Vagina (tissue), 2 donors: ENCODE measurements around the gene SSTR1. TPM values are rescaled to one million over a fixed set of nuclear protein-coding genes. Genes with fewer than 3 reads are reported as not detected.

ENCODE experiments used
- DNase-seq, 2 donors: peaks; one replicate each; pipeline ENCODE4 v3.0.0-alpha.2; 2017; ENCODE audit errors: extremely low spot score in 2 of 2
- H3K27ac ChIP-seq: fragments of 200-600 bp; sonication (generic); one replicate; pipeline ENCODE4 v1.5.1; 2019
- H3K27me3 ChIP-seq: fragments of 200-600 bp; sonication (generic); one replicate; pipeline ENCODE4 v1.5.1; 2019
- H3K36me3 ChIP-seq, 2 donors: fragments of 200-600 bp; sonication (generic); one replicate each; pipeline ENCODE4 v1.5.1; 2017 to 2019
- H3K4me1 ChIP-seq: fragments of 200-600 bp; sonication (generic); one replicate; pipeline ENCODE4 v1.5.1; 2019
- H3K4me3 ChIP-seq, 2 donors: fragments of 200-600 bp; sonication (generic); 1 replicate in 1 of 2; 2 replicates in 1 of 2; pipeline ENCODE4 v1.5.1; 2016 to 2019
- H3K9me3 ChIP-seq: fragments of 200-600 bp; sonication (generic); one replicate; pipeline ENCODE4 v1.5.1; 2019
- CTCF ChIP-seq, 3 experiments: fragments of 450-650 bp in 2 of 3; fragments of 200-600 bp in 1 of 3; sonication (generic) in 1 of 3; IDR thresholded peaks; one replicate each; pipeline ENCODE4 v1.5.1; 2017 to 2019; ENCODE audit warnings: antibody characterized with exemption in 3 of 3, mild to moderate bottlenecking in 2 of 3, moderate library complexity in 2 of 3
- POLR2A ChIP-seq, 2 donors: fragments of 450-650 bp; IDR thresholded peaks; one replicate each; pipeline ENCODE4 v1.6.1; 2017; ENCODE audit warnings: antibody characterized with exemption in 2 of 2, mild to moderate bottlenecking in 2 of 2, moderate library complexity in 2 of 2
- POLR2AphosphoS5 ChIP-seq, 2 donors: sonication (generic); formaldehyde crosslinking; IDR thresholded peaks; one replicate each; pipeline ENCODE4 v1.9.0; 2017; ENCODE audit warnings: antibody characterized with exemption in 2 of 2, mild to moderate bottlenecking in 2 of 2, low read depth in 1 of 2; ENCODE audit not compliant: insufficient read depth in 1 of 2
- intact Hi-C: fragments of 100-400 bp; cut with DNase I; formaldehyde crosslinking; loops from one replicate; pipeline ENCODE4 v1.15.1; 2023
- total RNA-seq: library from RNA; depleted of rRNA; stranded (reverse); fragments of >200 nt; gene quantifications from one replicate; pipeline ENCODE4 v1.2.3, GENCODE V29; 2016

SSTR1 gene
- total RNA-seq, 1 donor from 2014 or later: 1.2 TPM

GRCh38 chr14:38197784-38198335 is 9.8 kb upstream of the SSTR1 start:
- no peaks in the 10 kb centered on the region for H3K36me3 ChIP-seq
- H3K27ac ChIP-seq: no peak overlapping the region
- intact Hi-C loops: no loop called here
- no peaks in the 10 kb centered on the region for H3K4me1 ChIP-seq
- no peak overlapping the region for H3K4me3 ChIP-seq
- DNase-seq: no peak
- TF ChIP-seq POLR2AphosphoS5 (IDR thresholded peaks at IDR 0.05; ENCODE audit: insufficient read depth in 1 of 2, low read depth in 1 of 2) (no peak), CTCF (IDR thresholded peaks at IDR 0.05) (peak in 1 of 3 experiments; percentile 5), POLR2A (IDR thresholded peaks at IDR 0.05) (no peak)
- no peaks in the 10 kb centered on the region for H3K9me3 ChIP-seq
- no peaks in the 10 kb centered on the region for H3K27me3 ChIP-seq

- intact Hi-C loops: no loop called here
- H3K36me3 ChIP-seq: no peaks in the 10 kb centered on the region
- TF ChIP-seq POLR2A (IDR thresholded peaks at IDR 0.05) (no peak), CTCF (IDR thresholded peaks at IDR 0.05) (no peak), POLR2AphosphoS5 (IDR thresholded peaks at IDR 0.05; ENCODE audit: insufficient read depth in 1 of 2, low read depth in 1 of 2) (no peak)
- H3K27me3 ChIP-seq: no peaks in the 10 kb centered on the region
- no peaks in the 10 kb centered on the region for H3K4me1 ChIP-seq
- H3K9me3 ChIP-seq: no peaks in the 10 kb centered on the region
- no peak overlapping the region for H3K4me3 ChIP-seq
- DNase-seq: no peak
- no peak overlapping the region for H3K27ac ChIP-seq
Measured at GRCh38 chr14:38198425-38198824, 9.3 kb upstream of the SSTR1 start.

- no peak for DNase-seq
- no peaks in the 10 kb centered on the region for H3K36me3 ChIP-seq
- H3K27ac ChIP-seq: no peak overlapping the region
- H3K4me3 ChIP-seq: no peak overlapping the region
- no peaks in the 10 kb centered on the region for H3K9me3 ChIP-seq
- intact Hi-C loops: no loop called here
- H3K27me3 ChIP-seq: no peaks in the 10 kb centered on the region
- TF ChIP-seq POLR2AphosphoS5 (IDR thresholded peaks at IDR 0.05; ENCODE audit: insufficient read depth in 1 of 2, low read depth in 1 of 2): no peak
- TF ChIP-seq POLR2A (IDR thresholded peaks at IDR 0.05): no peak
- TF ChIP-seq CTCF (IDR thresholded peaks at IDR 0.05): no peak
- no peaks in the 10 kb centered on the region for H3K4me1 ChIP-seq
Measured at GRCh38 chr14:38199076-38199475, 8.6 kb upstream of the SSTR1 start.

- no peak for DNase-seq
- Histone ChIP-seq H3K36me3 (no peaks in the 10 kb centered on the region), H3K27me3 (no peaks in the 10 kb centered on the region), H3K9me3 (no peaks in the 10 kb centered on the region), H3K4me1 (no peaks in the 10 kb centered on the region), H3K4me3 (no peak overlapping the region), H3K27ac (no peak overlapping the region)
- no peak for TF ChIP-seq POLR2AphosphoS5 (IDR thresholded peaks at IDR 0.05; ENCODE audit: insufficient read depth in 1 of 2, low read depth in 1 of 2)
- intact Hi-C loops: no loop called here
Measured at GRCh38 chr14:38199739-38200138, 8.0 kb upstream of the SSTR1 start.

GRCh38 chr14:38201137-38201828 is 6.4 kb upstream of the SSTR1 start:
- TF ChIP-seq POLR2AphosphoS5 (IDR thresholded peaks at IDR 0.05; ENCODE audit: insufficient read depth in 1 of 2, low read depth in 1 of 2) (no peak), CTCF (IDR thresholded peaks at IDR 0.05) (no peak), POLR2A (IDR thresholded peaks at IDR 0.05) (no peak)
- Histone ChIP-seq H3K9me3 (no peaks in the 10 kb centered on the region), H3K27me3 (no peaks in the 10 kb centered on the region), H3K4me3 (no peak overlapping the region), H3K27ac (no peak overlapping the region), H3K4me1 (no peaks in the 10 kb centered on the region), H3K36me3 (no peaks in the 10 kb centered on the region)
- no peak for DNase-seq
- intact Hi-C loops: no loop called here
